NCI-H1092 treated with DMSO at 0.1 percent for 48 hours (cell line): Measurements from ENCODE around the gene E2F6.
A peak's percentile ranks its signal among the peaks of the same experiment; 100 is the strongest.

Source experiments
- DNase-seq: peaks from one replicate; lab custom pipeline; 2025; lab: John Stamatoyannopoulos, UW

E2F6 gene

GRCh38 chr2:11465485-11466306 is at the start of gene E2F6:
Gene E2F6 (minus strand): TSS chr2:11466161. CDS start chr2:11465879, 282 bp downstream.
- DNase-seq: peak; percentile 89

GRCh38 chr2:11515490-11515981 is 49.6 kb upstream of the E2F6 start:
- DNase-seq: no peak

- no peak for DNase-seq
Observed at GRCh38 chr2:11514904-11515303, 48.9 kb upstream of the E2F6 start.

- no peak for DNase-seq
Observed at GRCh38 chr2:11514081-11514730, 48.2 kb upstream of the E2F6 start.

GRCh38 chr2:11513319-11513718 is 47.4 kb upstream of the E2F6 start:
- no peak for DNase-seq

GRCh38 chr2:11512431-11512830 is 46.5 kb upstream of the E2F6 start:
- no peak for DNase-seq

GRCh38 chr2:11509657-11510360 is 43.8 kb upstream of the E2F6 start:
- no peak for DNase-seq

- peak; percentile 41 for DNase-seq
Observed at GRCh38 chr2:11508279-11508678, 42.3 kb upstream of the E2F6 start.

- DNase-seq: no peak
Observed at GRCh38 chr2:11507517-11507916, 41.6 kb upstream of the E2F6 start.

GRCh38 chr2:11506611-11506969 is 40.6 kb upstream of the E2F6 start:
- no peak for DNase-seq

- DNase-seq: no peak
Observed at GRCh38 chr2:11505652-11506610, 40.0 kb upstream of the E2F6 start.

GRCh38 chr2:11503354-11503927 is 37.5 kb upstream of the E2F6 start:
- no peak for DNase-seq

- no peak for DNase-seq
Observed at GRCh38 chr2:11502740-11503292, 36.9 kb upstream of the E2F6 start.

- no peak for DNase-seq
Observed at GRCh38 chr2:11500702-11501303, 34.8 kb upstream of the E2F6 start.

- no peak for DNase-seq
Observed at GRCh38 chr2:11499081-11499743, 33.3 kb upstream of the E2F6 start.

- peak; percentile 53 for DNase-seq
Observed at GRCh38 chr2:11498543-11499034, 32.6 kb upstream of the E2F6 start.

GRCh38 chr2:11495844-11496681 is 30.1 kb upstream of the E2F6 start:
- DNase-seq: no peak

- DNase-seq: no peak
Observed at GRCh38 chr2:11494310-11494709, 28.3 kb upstream of the E2F6 start.

- no peak for DNase-seq
Observed at GRCh38 chr2:11493282-11493681, 27.3 kb upstream of the E2F6 start.
